Activated CD4-positive, alpha-beta T cell treated with anti-CD3 and anti-CD28 coated beads for 24 hours (primary cell): ENCODE results near the gene GKN2.
A peak's percentile ranks its signal among the peaks of the same experiment; 100 is the strongest.
"Not testable (repeated sequence)": the region's sequence is repeated elsewhere in the genome, so short reads cannot be mapped to it uniquely, and the experiment has no call there.

ENCODE experiments used
- DNase-seq, 2 donors: peaks; one replicate each; pipeline ENCODE4 v3.0.0-alpha.2; 2020; ENCODE audit warnings: low read depth in 2 of 2

The GKN2 gene

GRCh38 chr2:68961380-68961779, 8.7 kb upstream of the GKN2 start:
- no peak for DNase-seq

GRCh38 chr2:68959001-68959400, 6.3 kb upstream of the GKN2 start:
- no peak for DNase-seq

- DNase-seq = not testable (repeated sequence)
Observed at GRCh38 chr2:68955432-68955831, 2.7 kb upstream of the GKN2 start.

- DNase-seq = no peak
Observed at GRCh38 chr2:68951899-68952298, 794 bp downstream of the GKN2 start.

GRCh38 chr2:68948710-68949109, 4.0 kb downstream of the GKN2 start:
- DNase-seq = no peak

GRCh38 chr2:68946117-68946516, 6.6 kb downstream of the GKN2 start:
- DNase-seq = no peak

GRCh38 chr2:68943581-68944568, 8.8 kb downstream of the GKN2 start:
- peak; percentile 29 to 46 for DNase-seq

GRCh38 chr2:68942827-68943226, 9.9 kb downstream of the GKN2 start:
- DNase-seq = no peak

GRCh38 chr2:68940369-68940768, 12.3 kb downstream of the GKN2 start:
- no peak for DNase-seq

GRCh38 chr2:68939962-68940361, 12.7 kb downstream of the GKN2 start:
- DNase-seq = no peak

- no peak for DNase-seq
Observed at GRCh38 chr2:68938938-68939337, 13.8 kb downstream of the GKN2 start.

- DNase-seq = no peak
Observed at GRCh38 chr2:68937346-68938055, 15.2 kb downstream of the GKN2 start.

GRCh38 chr2:68936889-68937288, 15.8 kb downstream of the GKN2 start:
- no peak for DNase-seq

- DNase-seq = no peak
Observed at GRCh38 chr2:68936427-68936826, 16.3 kb downstream of the GKN2 start.

- no peak for DNase-seq
Observed at GRCh38 chr2:68935471-68935870, 17.2 kb downstream of the GKN2 start.

GRCh38 chr2:68934021-68934420, 18.7 kb downstream of the GKN2 start:
- no peak for DNase-seq

- no peak for DNase-seq
Observed at GRCh38 chr2:68932402-68932801, 20.3 kb downstream of the GKN2 start.

GRCh38 chr2:68931799-68932198, 20.9 kb downstream of the GKN2 start:
- DNase-seq = no peak

GRCh38 chr2:68931149-68931711, 21.5 kb downstream of the GKN2 start:
- no peak for DNase-seq

GRCh38 chr2:68926796-68927195, 25.9 kb downstream of the GKN2 start:
- no peak for DNase-seq

GRCh38 chr2:68925295-68925896, 27.3 kb downstream of the GKN2 start:
- peak in 1 of 2 donors; percentile 35 for DNase-seq

- DNase-seq = no peak
Observed at GRCh38 chr2:68921646-68922045, 31.0 kb downstream of the GKN2 start.
